Right forelimb (tissue), 1 donor: ENCODE measurements around the gene RER1.
"Not testable (repeated sequence)": the region's sequence is repeated elsewhere in the genome, so short reads cannot be mapped to it uniquely, and the experiment has no call there.

ENCODE experiments used
- DNase-seq: peaks from one replicate; pipeline ENCODE4 v3.0.0-alpha.2; 2018

The RER1 gene

GRCh38 chr1:2430592-2430973, 38.9 kb downstream of the RER1 start:
- no peak for DNase-seq

GRCh38 chr1:2431103-2431502, 39.5 kb downstream of the RER1 start:
- no peak for DNase-seq

- no peak for DNase-seq
These were observed 39.9 kb downstream of the RER1 start for GRCh38 chr1:2431518-2431917.

- DNase-seq, result no peak
These were observed 40.8 kb downstream of the RER1 start for GRCh38 chr1:2432441-2432844.

- no peak for DNase-seq
These were observed 41.6 kb downstream of the RER1 start for GRCh38 chr1:2433196-2433595.

- no peak for DNase-seq
These were observed 42.5 kb downstream of the RER1 start for GRCh38 chr1:2433936-2434655.

- DNase-seq, result no peak
These were observed 43.5 kb downstream of the RER1 start for GRCh38 chr1:2435091-2435490.

GRCh38 chr1:2435746-2436355, 44.2 kb downstream of the RER1 start:
- DNase-seq, result no peak

- DNase-seq, result no peak
These were observed 45.2 kb downstream of the RER1 start for GRCh38 chr1:2436876-2437275.

GRCh38 chr1:2437617-2438016, 46.0 kb downstream of the RER1 start:
- no peak for DNase-seq

- no peak for DNase-seq
These were observed 46.4 kb downstream of the RER1 start for GRCh38 chr1:2438038-2438437.

- DNase-seq, result no peak
These were observed 47.0 kb downstream of the RER1 start for GRCh38 chr1:2438641-2439040.

- DNase-seq, result no peak
These were observed 47.7 kb downstream of the RER1 start for GRCh38 chr1:2439369-2439768.

GRCh38 chr1:2440346-2440745, 48.7 kb downstream of the RER1 start:
- not testable (repeated sequence) for DNase-seq

- no peak for DNase-seq
These were observed 50.1 kb downstream of the RER1 start for GRCh38 chr1:2441746-2442145.

- no peak for DNase-seq
These were observed 51.0 kb downstream of the RER1 start for GRCh38 chr1:2442661-2443060.

GRCh38 chr1:2443277-2444137, 51.9 kb downstream of the RER1 start:
- no peak for DNase-seq

GRCh38 chr1:2444138-2444591, 52.5 kb downstream of the RER1 start:
- no peak for DNase-seq

- DNase-seq, result no peak
These were observed 53.7 kb downstream of the RER1 start for GRCh38 chr1:2445162-2445822.

GRCh38 chr1:2445823-2446215, 54.2 kb downstream of the RER1 start:
- DNase-seq, result no peak

GRCh38 chr1:2446394-2446793, 54.8 kb downstream of the RER1 start:
- DNase-seq, result no peak

- no peak for DNase-seq
These were observed 55.2 kb downstream of the RER1 start for GRCh38 chr1:2446861-2447260.
